PC-3 (cell line): ENCODE results near the gene SNAPC2.

Source experiments
- CTCF ChIP-seq: fragments of 300-600 bp; sonication (generic); conservative IDR thresholded peaks from 2 replicates; pipeline ENCODE4 v1.5.1; 2017; ENCODE audit warnings: antibody characterized with exemption, low read depth, mild to moderate bottlenecking, low read length
- EZH2phosphoT487 ChIP-seq: fragments of 300-600 bp; sonication (generic); IDR thresholded peaks from 2 replicates; pipeline ENCODE4 v1.6.1; 2018; ENCODE audit warnings: mild to moderate bottlenecking, antibody characterized with exemption, low read length, borderline replicate concordance

GRCh38 chr19:7903244-7904073 is 16.7 kb upstream of the SNAPC2 start, which contains the start of gene MAP2K7:
- TF ChIP-seq CTCF (peak; percentile 82), EZH2phosphoT487 (no peak)
